ELR (cell line): Measurements from ENCODE around the gene CACTIN.
"Not testable (repeated sequence)": the region's sequence is repeated elsewhere in the genome, so short reads cannot be mapped to it uniquely, and the experiment has no call there.

Experiments used
- DNase-seq: peaks from one replicate; pipeline ENCODE4 v3.0.0-alpha.2; 2015; ENCODE audit warnings: low read depth

CACTIN gene

GRCh38 chr19:3646336-3647092 lies 19.9 kb upstream of the CACTIN start:
- DNase-seq, result no peak

GRCh38 chr19:3645726-3646125 lies 19.1 kb upstream of the CACTIN start:
- no peak for DNase-seq

GRCh38 chr19:3645067-3645396 lies 18.4 kb upstream of the CACTIN start:
- no peak for DNase-seq

- DNase-seq, result peak; percentile 37
Measured at GRCh38 chr19:3644351-3645066, 17.9 kb upstream of the CACTIN start.

- no peak for DNase-seq
Measured at GRCh38 chr19:3643674-3644313, 17.2 kb upstream of the CACTIN start.

- peak; percentile 35 for DNase-seq
Measured at GRCh38 chr19:3642987-3643673, 16.5 kb upstream of the CACTIN start.

- DNase-seq, result no peak
Measured at GRCh38 chr19:3642296-3642695, 15.7 kb upstream of the CACTIN start.

GRCh38 chr19:3641515-3642269 lies 15.1 kb upstream of the CACTIN start:
- DNase-seq, result no peak

GRCh38 chr19:3639479-3639878 lies 12.9 kb upstream of the CACTIN start:
- DNase-seq, result no peak

GRCh38 chr19:3638208-3639193 lies 11.9 kb upstream of the CACTIN start:
- no peak for DNase-seq

- no peak for DNase-seq
Measured at GRCh38 chr19:3637621-3638020, 11.0 kb upstream of the CACTIN start.

GRCh38 chr19:3636962-3637361 lies 10.4 kb upstream of the CACTIN start:
- DNase-seq, result no peak

GRCh38 chr19:3636506-3636905 lies 9.9 kb upstream of the CACTIN start:
- DNase-seq, result no peak

- no peak for DNase-seq
Measured at GRCh38 chr19:3634496-3635045, 8.0 kb upstream of the CACTIN start.

- no peak for DNase-seq
Measured at GRCh38 chr19:3633559-3633988, 7.0 kb upstream of the CACTIN start.

- no peak for DNase-seq
Measured at GRCh38 chr19:3632739-3633558, 6.4 kb upstream of the CACTIN start.

GRCh38 chr19:3632098-3632497 lies 5.5 kb upstream of the CACTIN start:
- DNase-seq, result no peak

GRCh38 chr19:3631053-3631861 lies 4.7 kb upstream of the CACTIN start:
- no peak for DNase-seq

- DNase-seq, result not testable (repeated sequence)
Measured at GRCh38 chr19:3628766-3629165, 2.2 kb upstream of the CACTIN start.
